Measurements from ENCODE around the gene STK32A. TPM values are rescaled to one million over a fixed set of nuclear protein-coding genes. Genes with fewer than 3 reads are reported as not detected.
"Not testable (repeated sequence)": the region's sequence is repeated elsewhere in the genome, so short reads cannot be mapped to it uniquely, and the experiment has no call there.

Gene STK32A
- total RNA-seq, 1 experiment from 2014 or later, result 6.8 TPM

DNA sequence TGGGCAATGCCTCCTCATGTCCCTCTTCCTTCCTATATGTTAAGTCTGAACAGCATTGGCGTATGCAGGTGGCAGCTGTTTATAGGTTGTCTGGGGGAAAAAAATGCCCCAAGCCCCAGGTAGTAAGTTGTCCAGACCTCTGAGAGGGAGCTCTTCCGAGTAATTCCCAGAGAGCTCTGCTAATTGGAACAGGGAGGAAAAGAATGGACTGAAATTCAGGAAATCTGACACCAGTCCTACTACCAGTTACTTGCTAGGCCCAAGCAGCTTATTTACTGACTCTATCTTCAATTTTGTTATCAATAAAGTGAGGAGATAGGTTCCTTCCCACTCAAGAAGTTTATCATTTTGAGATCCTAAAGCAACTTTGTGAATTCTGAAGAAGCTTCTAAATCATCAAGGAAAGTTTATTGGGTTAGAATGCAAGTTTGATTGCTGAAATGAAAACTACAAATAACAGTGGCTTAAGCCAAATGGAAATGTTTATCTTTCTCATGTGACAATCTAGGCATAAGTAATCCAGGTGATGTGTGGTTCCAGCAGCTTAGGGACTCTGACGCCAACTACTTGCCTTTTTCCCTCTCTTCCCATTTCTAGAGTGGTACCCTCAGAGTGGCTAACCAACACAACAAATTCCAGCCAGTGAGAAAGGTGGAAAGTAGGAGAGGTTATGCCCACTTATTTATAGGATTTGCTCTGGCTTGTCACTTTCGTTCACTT, 5.6 kb downstream of the STK32A start:
- no peak for TF ChIP-seq EZH2 (IDR thresholded peaks at IDR 0.05; ENCODE audit: low read length, unreplicated experiment)
- no peak for TF ChIP-seq EZH2phosphoT487 (IDR thresholded peaks at IDR 0.05; ENCODE audit: borderline replicate concordance, low read length)
- TF ChIP-seq, protein P1, sequence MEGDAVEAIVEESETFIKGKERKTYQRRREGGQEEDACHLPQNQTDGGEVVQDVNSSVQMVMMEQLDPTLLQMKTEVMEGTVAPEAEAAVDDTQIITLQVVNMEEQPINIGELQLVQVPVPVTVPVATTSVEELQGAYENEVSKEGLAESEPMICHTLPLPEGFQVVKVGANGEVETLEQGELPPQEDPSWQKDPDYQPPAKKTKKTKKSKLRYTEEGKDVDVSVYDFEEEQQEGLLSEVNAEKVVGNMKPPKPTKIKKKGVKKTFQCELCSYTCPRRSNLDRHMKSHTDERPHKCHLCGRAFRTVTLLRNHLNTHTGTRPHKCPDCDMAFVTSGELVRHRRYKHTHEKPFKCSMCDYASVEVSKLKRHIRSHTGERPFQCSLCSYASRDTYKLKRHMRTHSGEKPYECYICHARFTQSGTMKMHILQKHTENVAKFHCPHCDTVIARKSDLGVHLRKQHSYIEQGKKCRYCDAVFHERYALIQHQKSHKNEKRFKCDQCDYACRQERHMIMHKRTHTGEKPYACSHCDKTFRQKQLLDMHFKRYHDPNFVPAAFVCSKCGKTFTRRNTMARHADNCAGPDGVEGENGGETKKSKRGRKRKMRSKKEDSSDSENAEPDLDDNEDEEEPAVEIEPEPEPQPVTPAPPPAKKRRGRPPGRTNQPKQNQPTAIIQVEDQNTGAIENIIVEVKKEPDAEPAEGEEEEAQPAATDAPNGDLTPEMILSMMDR (conservative IDR thresholded peaks at IDR 0.05; ENCODE audit: low read depth, low read length), result no peak
- H3K27ac ChIP-seq (ENCODE audit: low read length), result no peak overlapping the region
- H3K27me3 ChIP-seq (ENCODE audit: low read length), result no peaks in the 10 kb centered on the region
- CTCF ChIA-PET, result no interaction called here
- no peaks in the 10 kb centered on the region for H3K9me2 ChIP-seq (replicated peaks; ENCODE audit: low read length)
- peaks cover 5% of the 10 kb centered on the region for H3K4me1 ChIP-seq (ENCODE audit: insufficient read depth, low read length)
- no TSS peak for BruUV-seq (replicated peaks)
- intact Hi-C loops (cut with micrococcal nuclease), result no loop called here
- no peaks in the 10 kb centered on the region for H4K20me1 ChIP-seq (ENCODE audit: low read length)
- H2AFZ ChIP-seq (ENCODE audit: low read length), result no peak overlapping the region
- H3K4me2 ChIP-seq (ENCODE audit: low read length), result no peak overlapping the region
- H3F3A ChIP-seq (ENCODE audit: low read length, unreplicated experiment), result no peaks in the 10 kb centered on the region
- no peak overlapping the region for H3K4me3 ChIP-seq (ENCODE audit: low read length)
- no peaks in the 10 kb centered on the region for H3K36me3 ChIP-seq (ENCODE audit: low read depth, low read length)
- no peak overlapping the region for H3K9ac ChIP-seq (ENCODE audit: low read length)
- H3K9me3 ChIP-seq (ENCODE audit: low read length), result no peaks in the 10 kb centered on the region
- POLR2A ChIA-PET (ENCODE audit: unreplicated experiment), result no interaction called here
- H3K79me2 ChIP-seq (ENCODE audit: low read length), result no peaks in the 10 kb centered on the region
- DNase-seq, result no peak
- ATAC-seq, result no peak

DNA sequence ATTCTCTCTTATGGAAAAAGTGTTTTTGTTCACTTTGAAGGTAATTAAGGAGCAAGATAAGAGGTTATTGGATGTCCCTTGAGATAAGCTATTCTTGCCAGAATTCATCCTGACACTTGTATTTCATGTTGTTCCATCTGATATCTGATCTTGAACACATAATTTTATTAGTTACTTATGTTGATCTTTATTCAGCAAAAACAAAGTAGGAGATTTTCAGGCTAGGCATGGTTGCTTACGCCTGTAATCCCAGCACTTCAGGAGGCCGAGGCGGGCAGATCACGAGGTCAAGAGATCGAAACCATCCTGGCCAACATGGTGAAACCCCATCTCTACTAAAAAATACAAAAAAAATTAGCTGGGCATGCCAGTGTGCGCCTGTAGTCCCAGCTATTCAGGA, 8.4 kb downstream of the STK32A start:
- H3K36me3 ChIP-seq (ENCODE audit: low read depth, low read length); H4K20me1 ChIP-seq (ENCODE audit: low read length); H3K9me3 ChIP-seq (ENCODE audit: low read length); H3K4me2 ChIP-seq (ENCODE audit: low read length); H3K4me3 ChIP-seq (ENCODE audit: low read length); H3F3A ChIP-seq (ENCODE audit: low read length, unreplicated experiment); POLR2A ChIA-PET (ENCODE audit: unreplicated experiment); DNase-seq; BruUV-seq (replicated peaks); ATAC-seq; H3K9ac ChIP-seq (ENCODE audit: low read length); H3K27ac ChIP-seq (ENCODE audit: low read length); H3K27me3 ChIP-seq (ENCODE audit: low read length); H3K79me2 ChIP-seq (ENCODE audit: low read length); intact Hi-C loops (cut with micrococcal nuclease); H3K9me2 ChIP-seq (replicated peaks; ENCODE audit: low read length); H2AFZ ChIP-seq (ENCODE audit: low read length): not testable (repeated sequence)
- H3K4me1 ChIP-seq (ENCODE audit: insufficient read depth, low read length), result peaks cover 16% of the 10 kb centered on the region
- CTCF ChIA-PET, result interaction anchor here (0.6 kb wide), 2 partner anchors 271 to 541 kb away, joined by 3 to 8 read pairs; no protein-coding TSS in a partner anchor

DNA sequence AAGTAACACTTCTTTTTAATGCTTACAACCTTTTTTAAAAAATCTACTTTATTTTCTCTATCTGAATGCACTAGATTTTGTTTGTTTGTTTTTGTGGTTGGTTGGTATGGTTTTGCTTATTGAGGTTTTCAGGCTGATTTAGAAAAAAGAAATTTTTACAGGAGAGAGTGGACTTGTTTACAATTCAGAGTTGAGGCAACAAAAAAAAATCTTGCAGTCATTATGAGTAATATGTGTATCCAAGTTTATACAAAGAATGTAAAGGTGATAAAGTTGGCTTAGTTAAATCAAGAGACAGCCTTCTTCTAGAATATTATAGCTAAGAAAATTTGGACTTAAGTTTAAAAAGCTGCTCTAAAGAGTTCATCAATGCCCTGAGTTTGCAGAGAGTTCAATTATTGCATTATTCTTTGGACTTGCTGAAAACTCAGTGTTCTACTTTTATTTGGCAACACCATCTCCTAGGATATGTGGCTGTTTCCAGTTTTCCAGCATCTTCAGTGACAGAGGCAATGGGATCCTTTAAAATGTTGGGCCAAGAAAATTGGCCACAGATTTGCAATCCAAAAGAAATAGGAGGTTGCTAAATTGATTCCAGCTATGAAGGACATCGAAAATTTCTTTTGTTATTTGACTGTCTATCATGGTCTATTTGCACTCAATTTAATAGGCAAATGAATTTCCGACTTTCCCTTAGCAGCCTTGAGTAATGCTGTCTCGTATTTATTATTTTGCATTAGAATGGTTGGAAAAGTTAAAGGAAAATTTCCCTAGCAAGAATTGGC, 10.7 kb downstream of the STK32A start:
- Histone ChIP-seq H3K9ac (ENCODE audit: low read length) (no peak overlapping the region), H3F3A (ENCODE audit: low read length, unreplicated experiment) (no peaks in the 10 kb centered on the region), H3K27me3 (ENCODE audit: low read length) (no peaks in the 10 kb centered on the region), H3K79me2 (ENCODE audit: low read length) (no peaks in the 10 kb centered on the region), H3K4me3 (ENCODE audit: low read length) (no peak overlapping the region), H3K9me2 (replicated peaks; ENCODE audit: low read length) (no peaks in the 10 kb centered on the region), H3K36me3 (ENCODE audit: low read depth, low read length) (no peaks in the 10 kb centered on the region), H3K4me2 (ENCODE audit: low read length) (peak overlapping the region; percentile 18; the same call in 1 of the 2 replicates), H3K9me3 (ENCODE audit: low read length) (no peaks in the 10 kb centered on the region), H4K20me1 (ENCODE audit: low read length) (no peaks in the 10 kb centered on the region), H3K27ac (ENCODE audit: low read length) (no peak overlapping the region), H2AFZ (ENCODE audit: low read length) (no peak overlapping the region), H3K4me1 (ENCODE audit: insufficient read depth, low read length) (peaks cover 16% of the 10 kb centered on the region)
- POLR2A ChIA-PET (ENCODE audit: unreplicated experiment), result no interaction called here
- TF ChIP-seq, protein P1 (conservative IDR thresholded peaks at IDR 0.05; ENCODE audit: low read depth, low read length), result no peak
- TF ChIP-seq EZH2 (IDR thresholded peaks at IDR 0.05; ENCODE audit: low read length, unreplicated experiment) (no peak), EZH2phosphoT487 (IDR thresholded peaks at IDR 0.05; ENCODE audit: borderline replicate concordance, low read length) (no peak)
- intact Hi-C loops (cut with micrococcal nuclease), result loop anchor here (5.0 kb wide), 1 partner anchor 57 kb away; no protein-coding TSS in a partner anchor
- CTCF ChIA-PET, result no interaction called here
- peak; percentile 56 for ATAC-seq
- peak; percentile 57 for DNase-seq
- BruUV-seq (replicated peaks), result no TSS peak
